Sigmoid colon (tissue), 4 donors: ENCODE results near the gene CRYBG1.

Experiments
- CTCF ChIP-seq, 4 experiments: fragments of 450-650 bp in 3 of 4; fragments of 200-600 bp in 1 of 4; IDR thresholded peaks; one replicate each; pipeline ENCODE4 v1.5.1; 2016 to 2019; ENCODE audit warnings: antibody characterized with exemption in 4 of 4, mild to moderate bottlenecking in 3 of 4, moderate library complexity in 2 of 4
- EP300 ChIP-seq, 4 donors: sonication (generic); formaldehyde crosslinking; IDR thresholded peaks; one replicate each; pipeline ENCODE4 v1.6.1; 2017; ENCODE audit warnings: antibody characterized with exemption in 4 of 4
- POLR2A ChIP-seq, 2 donors: fragments of 450-650 bp; IDR thresholded peaks; one replicate each; pipeline ENCODE4 v1.6.1; 2016; ENCODE audit warnings: antibody characterized with exemption in 2 of 2, mild to moderate bottlenecking in 2 of 2, moderate library complexity in 2 of 2
- POLR2AphosphoS5 ChIP-seq, 4 donors: sonication (generic); formaldehyde crosslinking; IDR thresholded peaks; one replicate each; pipeline ENCODE4 v1.6.1; 2017; ENCODE audit warnings: antibody characterized with exemption in 4 of 4

DNA sequence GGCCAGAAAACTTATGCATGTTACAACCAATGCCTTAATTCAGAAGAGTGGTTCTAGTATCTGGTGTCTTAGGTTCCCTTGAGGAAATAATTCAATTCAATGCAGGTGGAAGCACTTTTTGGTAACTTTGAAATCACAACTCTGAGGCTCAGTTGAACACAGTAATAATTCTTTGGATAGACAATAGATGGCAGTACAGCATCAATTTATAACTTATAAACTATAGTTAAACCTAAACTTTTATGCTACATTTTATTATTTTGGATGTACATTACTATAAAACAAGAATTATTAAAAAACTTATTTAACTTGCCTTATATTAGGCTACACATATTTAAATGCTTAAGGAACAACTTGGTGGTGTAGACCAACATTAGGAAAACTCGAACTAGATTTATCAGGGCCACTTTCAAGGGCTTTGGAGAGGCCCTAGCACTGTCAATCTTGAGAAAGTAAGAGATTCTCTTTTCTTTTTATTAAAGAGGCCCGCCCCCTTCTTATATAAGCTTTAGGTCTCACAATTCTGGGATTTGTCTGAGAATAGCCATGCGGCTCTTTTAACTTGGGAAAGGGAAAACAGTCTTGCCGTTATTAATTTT, 85.9 kb downstream of the CRYBG1 start:
- TF ChIP-seq CTCF (IDR thresholded peaks at IDR 0.05) (peak in 1 of 4 experiments; percentile 42), POLR2A (IDR thresholded peaks at IDR 0.05) (no peak), POLR2AphosphoS5 (IDR thresholded peaks at IDR 0.05) (no peak), EP300 (IDR thresholded peaks at IDR 0.05) (no peak)
